Fibroblast of lung (primary cell): ENCODE data around the gene ZCCHC14.

Experiments
- EZH2 ChIP-seq: IDR thresholded peaks from 2 replicates; pipeline ENCODE4 v1.5.1; 2012; ENCODE audit warnings: low read length, control low read depth, mild to moderate bottlenecking; ENCODE audit errors: missing control alignments
- TF ChIP-seq, protein P1 (sequence below), 2 donors: IDR thresholded peaks in 1 of 2; conservative IDR thresholded peaks in 1 of 2; 1 replicate in 1 of 2; 2 replicates in 1 of 2; pipeline ENCODE4 v1.5.1; 2011 to 2012; ENCODE audit warnings: low read length in 2 of 2, control low read depth in 1 of 2, inconsistent platforms in 1 of 2, low read depth in 1 of 2, mild to moderate bottlenecking in 1 of 2

DNA sequence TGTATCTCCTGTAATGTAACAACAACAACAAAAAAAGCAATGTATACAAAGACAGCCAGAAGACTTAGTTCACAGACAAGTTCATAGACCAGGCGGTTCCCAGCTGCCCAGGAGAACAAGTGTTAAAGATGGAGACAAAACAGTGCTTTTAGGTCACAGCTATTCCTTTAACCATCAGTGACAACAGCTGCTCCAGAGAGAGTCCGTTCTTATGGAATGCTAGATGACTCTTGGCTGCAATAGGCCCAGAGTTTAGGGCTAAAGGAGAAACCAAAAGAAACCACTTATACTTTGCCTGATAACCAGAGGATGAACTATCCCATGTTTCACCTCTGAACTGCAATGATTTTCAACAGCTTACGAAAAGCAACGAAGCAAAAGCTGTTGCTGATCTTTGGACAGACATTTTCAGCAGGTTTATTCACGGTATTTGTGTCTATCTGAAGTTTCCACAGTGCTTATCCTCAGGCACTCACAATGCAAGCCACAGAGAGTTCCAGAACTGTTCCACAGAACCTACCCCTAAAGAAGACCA is 6.0 kb downstream of the ZCCHC14 start:
- TF ChIP-seq, protein P1, sequence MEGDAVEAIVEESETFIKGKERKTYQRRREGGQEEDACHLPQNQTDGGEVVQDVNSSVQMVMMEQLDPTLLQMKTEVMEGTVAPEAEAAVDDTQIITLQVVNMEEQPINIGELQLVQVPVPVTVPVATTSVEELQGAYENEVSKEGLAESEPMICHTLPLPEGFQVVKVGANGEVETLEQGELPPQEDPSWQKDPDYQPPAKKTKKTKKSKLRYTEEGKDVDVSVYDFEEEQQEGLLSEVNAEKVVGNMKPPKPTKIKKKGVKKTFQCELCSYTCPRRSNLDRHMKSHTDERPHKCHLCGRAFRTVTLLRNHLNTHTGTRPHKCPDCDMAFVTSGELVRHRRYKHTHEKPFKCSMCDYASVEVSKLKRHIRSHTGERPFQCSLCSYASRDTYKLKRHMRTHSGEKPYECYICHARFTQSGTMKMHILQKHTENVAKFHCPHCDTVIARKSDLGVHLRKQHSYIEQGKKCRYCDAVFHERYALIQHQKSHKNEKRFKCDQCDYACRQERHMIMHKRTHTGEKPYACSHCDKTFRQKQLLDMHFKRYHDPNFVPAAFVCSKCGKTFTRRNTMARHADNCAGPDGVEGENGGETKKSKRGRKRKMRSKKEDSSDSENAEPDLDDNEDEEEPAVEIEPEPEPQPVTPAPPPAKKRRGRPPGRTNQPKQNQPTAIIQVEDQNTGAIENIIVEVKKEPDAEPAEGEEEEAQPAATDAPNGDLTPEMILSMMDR (conservative IDR thresholded peaks at IDR 0.05 in 1 of 2, IDR thresholded peaks at IDR 0.05 in 1 of 2; ENCODE audit: low read depth in 1 of 2, low read length in 2 of 2): no peak
- TF ChIP-seq EZH2: no peak
